Measurements from ENCODE around the gene NFATC1. TPM values are rescaled to one million over a fixed set of nuclear protein-coding genes. Genes with fewer than 3 reads are reported as not detected.

The NFATC1 gene
- total RNA-seq, 1 donor from 2014 or later = 18.3 TPM

- no peak for TF ChIP-seq CTCF (IDR thresholded peaks at IDR 0.05; ENCODE audit: borderline replicate concordance)
- Histone ChIP-seq H3K9me3 (replicated peaks) (no peaks in the 10 kb centered on the region), H3K27me3 (ENCODE audit: low read depth) (peaks cover 40% of the 10 kb centered on the region), H3K4me3 (no peak overlapping the region), H3K4me1 (peaks cover 10% of the 10 kb centered on the region), H3K27ac (replicated peaks) (no peak overlapping the region), H3K36me3 (no peaks in the 10 kb centered on the region)
- DNase-seq = no peak
- intact Hi-C loops (cut with micrococcal nuclease) = no loop called here
These were observed 150.0 kb downstream of the NFATC1 start for GRCh38 chr18:79545736-79546171.

GRCh38 chr18:79546781-79547272 lies 151.1 kb downstream of the NFATC1 start:
- Histone ChIP-seq H3K4me1 (peaks cover 10% of the 10 kb centered on the region), H3K36me3 (no peaks in the 10 kb centered on the region), H3K4me3 (no peak overlapping the region), H3K27ac (replicated peaks) (no peak overlapping the region), H3K9me3 (replicated peaks) (no peaks in the 10 kb centered on the region), H3K27me3 (ENCODE audit: low read depth) (peaks cover 40% of the 10 kb centered on the region)
- intact Hi-C loops (cut with micrococcal nuclease) = no loop called here
- TF ChIP-seq CTCF (IDR thresholded peaks at IDR 0.05; ENCODE audit: borderline replicate concordance) = no peak
- DNase-seq = no peak

DNA sequence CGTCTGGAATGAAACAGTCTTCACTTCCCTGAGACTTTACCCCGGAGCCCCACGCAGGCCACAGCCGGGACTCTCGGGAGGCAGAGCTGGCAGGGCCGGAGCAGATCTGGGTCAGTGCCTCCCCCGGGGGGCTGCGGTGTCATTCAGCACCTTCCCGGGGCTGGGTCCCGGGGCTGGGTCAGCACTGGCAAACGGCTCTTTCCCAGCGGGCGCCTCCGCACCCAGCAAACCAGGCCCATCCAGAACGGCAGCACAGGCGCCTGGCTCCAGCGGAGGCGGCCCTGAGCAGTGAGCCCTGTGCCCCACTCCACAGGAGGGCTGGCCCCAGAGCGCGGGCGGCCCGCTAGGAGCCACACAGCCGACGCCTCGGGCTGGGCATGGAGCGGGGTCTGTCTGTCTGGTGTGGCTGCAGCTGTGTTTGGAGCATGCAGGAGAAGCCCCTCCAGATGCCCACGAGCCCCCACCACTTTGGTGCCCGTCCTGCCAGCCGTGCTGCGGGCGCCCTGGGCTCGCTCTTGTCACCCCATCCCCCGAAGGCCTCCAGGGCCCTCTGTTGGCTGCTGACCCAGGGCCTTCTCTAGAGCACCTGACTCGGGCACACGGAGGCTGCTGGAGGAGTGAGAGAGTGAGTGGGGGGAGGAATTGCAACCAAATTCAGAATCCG lies 151.8 kb downstream of the NFATC1 start:
- DNase-seq = no peak
- H3K9me3 ChIP-seq (replicated peaks) = no peaks in the 10 kb centered on the region

DNA sequence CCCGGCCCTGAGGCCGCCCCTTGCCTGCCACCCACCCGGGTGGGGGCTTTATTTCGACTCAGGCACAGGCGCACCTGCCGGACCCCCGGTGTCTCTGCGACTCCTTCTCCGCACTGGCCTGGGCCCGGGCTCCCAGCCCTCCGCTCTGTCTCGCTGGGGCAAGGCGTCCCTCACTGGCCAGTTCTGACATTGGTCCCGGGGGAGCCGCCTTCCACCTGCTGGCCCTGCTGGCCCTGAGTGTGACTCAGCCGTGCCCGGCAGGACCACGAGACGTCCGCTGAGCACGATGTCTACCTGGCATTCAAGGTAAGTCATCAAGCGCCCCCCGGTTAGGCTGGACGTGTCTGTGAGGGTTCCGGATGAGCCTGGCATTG lies 152.3 kb downstream of the NFATC1 start:
- no peak overlapping the region for H3K27ac ChIP-seq (replicated peaks)
- no peak for TF ChIP-seq CTCF (IDR thresholded peaks at IDR 0.05; ENCODE audit: borderline replicate concordance)
- peaks cover 40% of the 10 kb centered on the region for H3K27me3 ChIP-seq (ENCODE audit: low read depth)
- no peak overlapping the region for H3K4me3 ChIP-seq
- DNase-seq = no peak
- H3K9me3 ChIP-seq (replicated peaks) = no peaks in the 10 kb centered on the region
- H3K36me3 ChIP-seq = no peaks in the 10 kb centered on the region
- H3K4me1 ChIP-seq = peaks cover 10% of the 10 kb centered on the region
- intact Hi-C loops (cut with micrococcal nuclease) = no loop called here

More for the DNA sequence above, 151.8 kb downstream of the NFATC1 start:
- Histone ChIP-seq H3K36me3 (no peaks in the 10 kb centered on the region), H3K27ac (replicated peaks) (no peak overlapping the region), H3K4me3 (no peak overlapping the region), H3K4me1 (peaks cover 10% of the 10 kb centered on the region), H3K27me3 (ENCODE audit: low read depth) (peaks cover 40% of the 10 kb centered on the region)
- intact Hi-C loops (cut with micrococcal nuclease) = no loop called here
- no peak for TF ChIP-seq CTCF (IDR thresholded peaks at IDR 0.05; ENCODE audit: borderline replicate concordance)

- TF ChIP-seq CTCF (IDR thresholded peaks at IDR 0.05; ENCODE audit: borderline replicate concordance) = no peak
- peaks cover 7% of the 10 kb centered on the region for H3K4me1 ChIP-seq
- intact Hi-C loops (cut with micrococcal nuclease) = no loop called here
- no peaks in the 10 kb centered on the region for H3K9me3 ChIP-seq (replicated peaks)
- H3K36me3 ChIP-seq = no peaks in the 10 kb centered on the region
- H3K27ac ChIP-seq (replicated peaks) = no peak overlapping the region
- H3K4me3 ChIP-seq = no peak overlapping the region
- DNase-seq = no peak
- peaks cover 40% of the 10 kb centered on the region for H3K27me3 ChIP-seq (ENCODE audit: low read depth)
These were observed 152.9 kb downstream of the NFATC1 start for GRCh38 chr18:79548621-79548985.

Measured in left ventricle myocardium inferior (tissue), 1 donor.